ENCODE data around the gene BCAS3.

DNA sequence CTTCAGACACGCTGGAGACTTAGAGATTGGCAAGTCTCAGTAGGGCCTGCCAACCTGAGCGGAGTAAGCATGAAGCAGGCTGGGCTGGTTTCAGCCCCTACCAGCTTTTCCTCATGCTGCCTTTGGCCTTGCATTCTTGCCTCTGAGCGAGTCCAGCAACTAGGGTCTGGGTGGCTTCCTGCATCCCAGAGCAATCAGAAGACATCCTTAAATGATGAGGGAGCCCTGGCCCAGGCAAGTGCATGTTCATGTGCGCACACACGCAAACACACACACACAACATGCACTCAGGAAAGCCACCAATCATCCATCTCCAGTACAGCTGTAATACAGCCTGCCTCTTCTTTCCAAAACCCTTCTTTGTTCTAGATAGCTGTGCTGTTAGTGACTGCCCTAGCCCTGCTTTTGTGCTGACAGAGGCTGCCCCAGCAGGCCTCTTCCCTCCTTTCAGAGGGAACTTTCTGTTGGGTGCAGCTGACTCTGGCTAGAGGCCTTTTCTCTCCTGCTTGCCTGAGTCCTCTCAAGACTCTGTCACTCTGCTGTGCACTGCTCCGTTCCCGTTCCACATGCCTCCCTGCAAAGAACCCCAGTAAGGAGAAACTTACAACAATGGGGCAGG is 691.3 kb downstream of the BCAS3 start:
- TF ChIP-seq, protein P1, sequence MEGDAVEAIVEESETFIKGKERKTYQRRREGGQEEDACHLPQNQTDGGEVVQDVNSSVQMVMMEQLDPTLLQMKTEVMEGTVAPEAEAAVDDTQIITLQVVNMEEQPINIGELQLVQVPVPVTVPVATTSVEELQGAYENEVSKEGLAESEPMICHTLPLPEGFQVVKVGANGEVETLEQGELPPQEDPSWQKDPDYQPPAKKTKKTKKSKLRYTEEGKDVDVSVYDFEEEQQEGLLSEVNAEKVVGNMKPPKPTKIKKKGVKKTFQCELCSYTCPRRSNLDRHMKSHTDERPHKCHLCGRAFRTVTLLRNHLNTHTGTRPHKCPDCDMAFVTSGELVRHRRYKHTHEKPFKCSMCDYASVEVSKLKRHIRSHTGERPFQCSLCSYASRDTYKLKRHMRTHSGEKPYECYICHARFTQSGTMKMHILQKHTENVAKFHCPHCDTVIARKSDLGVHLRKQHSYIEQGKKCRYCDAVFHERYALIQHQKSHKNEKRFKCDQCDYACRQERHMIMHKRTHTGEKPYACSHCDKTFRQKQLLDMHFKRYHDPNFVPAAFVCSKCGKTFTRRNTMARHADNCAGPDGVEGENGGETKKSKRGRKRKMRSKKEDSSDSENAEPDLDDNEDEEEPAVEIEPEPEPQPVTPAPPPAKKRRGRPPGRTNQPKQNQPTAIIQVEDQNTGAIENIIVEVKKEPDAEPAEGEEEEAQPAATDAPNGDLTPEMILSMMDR (conservative IDR thresholded peaks at IDR 0.05): no peak
- no peak for TF ChIP-seq ZFX (IDR thresholded peaks at IDR 0.05)

All from C4-2B (cell line).